ENCODE measurements around the gene EIF2S3B.

EIF2S3B gene

GRCh38 chr12:10497602-10498001, 8.1 kb upstream of the EIF2S3B start:
- H3K4me3 ChIP-seq (ENCODE audit: low read length): no peak overlapping the region
- DNase-seq (ENCODE audit: low read depth): no peak
- no peak for TF ChIP-seq CTCF (conservative IDR thresholded peaks at IDR 0.05; ENCODE audit: low read depth, low read length)

- H3K4me3 ChIP-seq (ENCODE audit: low read length): no peak overlapping the region
- no peak for TF ChIP-seq CTCF (conservative IDR thresholded peaks at IDR 0.05; ENCODE audit: low read depth, low read length)
- DNase-seq (ENCODE audit: low read depth): no peak
Observed at GRCh38 chr12:10498042-10498441, 7.6 kb upstream of the EIF2S3B start.

- no peak for DNase-seq (ENCODE audit: low read depth)
- no peak overlapping the region for H3K4me3 ChIP-seq (ENCODE audit: low read length)
- no peak for TF ChIP-seq CTCF (conservative IDR thresholded peaks at IDR 0.05; ENCODE audit: low read depth, low read length)
Observed at GRCh38 chr12:10501030-10501429, 4.7 kb upstream of the EIF2S3B start.

DNA sequence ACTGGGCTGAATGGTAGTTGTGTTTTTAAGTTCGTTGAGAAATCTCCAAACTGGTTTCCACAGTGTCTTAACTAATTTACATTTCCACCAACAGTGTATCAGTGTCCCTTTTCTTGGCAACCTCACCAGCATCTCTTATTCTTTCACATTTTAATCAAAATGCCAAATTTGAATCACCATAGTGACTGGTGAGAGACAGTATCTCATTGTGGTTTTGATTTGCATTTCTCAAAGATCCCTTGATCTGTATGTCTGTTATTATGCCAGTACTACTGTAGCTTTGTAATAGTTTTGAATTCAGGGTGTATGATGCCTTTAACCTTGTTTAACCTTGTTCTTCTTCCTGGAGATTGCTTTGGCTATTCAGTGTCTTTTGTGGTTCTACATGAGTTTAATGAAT, 2.2 kb upstream of the EIF2S3B start:
- H3K4me3 ChIP-seq (ENCODE audit: low read length): no peak overlapping the region
- TF ChIP-seq CTCF (conservative IDR thresholded peaks at IDR 0.05; ENCODE audit: low read depth, low read length): no peak
- DNase-seq (ENCODE audit: low read depth): no peak

DNA sequence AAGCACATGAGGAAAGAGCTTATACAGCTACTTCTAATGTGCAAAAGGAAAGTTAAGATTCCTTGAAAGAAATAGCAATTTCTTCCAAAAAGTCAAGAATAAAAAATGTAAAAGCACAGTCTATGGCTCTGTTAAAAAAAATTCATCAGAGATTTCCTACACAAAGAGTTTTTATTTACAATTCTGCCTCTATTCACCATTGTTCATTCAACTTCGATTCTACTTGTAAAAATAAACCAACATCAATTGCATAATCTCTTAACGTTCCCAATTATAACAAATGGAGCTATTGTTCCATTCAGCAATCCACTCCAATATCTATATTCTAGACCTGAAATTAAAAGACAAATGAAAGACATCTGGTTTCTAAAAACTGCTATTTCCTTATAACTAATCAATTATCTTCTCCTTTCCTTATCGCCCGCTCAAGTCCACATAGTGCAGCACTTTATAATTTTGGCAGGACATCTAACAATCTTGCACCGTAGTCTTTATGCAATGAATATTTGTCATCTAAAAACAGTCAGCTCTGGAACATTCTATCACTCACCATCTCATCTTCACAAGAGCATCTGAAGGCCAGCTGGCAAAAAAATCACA, 6.2 kb downstream of the EIF2S3B start:
- no peak for TF ChIP-seq CTCF (conservative IDR thresholded peaks at IDR 0.05; ENCODE audit: low read depth, low read length)
- no peak for DNase-seq (ENCODE audit: low read depth)
- no peak overlapping the region for H3K4me3 ChIP-seq (ENCODE audit: low read length)

DNA sequence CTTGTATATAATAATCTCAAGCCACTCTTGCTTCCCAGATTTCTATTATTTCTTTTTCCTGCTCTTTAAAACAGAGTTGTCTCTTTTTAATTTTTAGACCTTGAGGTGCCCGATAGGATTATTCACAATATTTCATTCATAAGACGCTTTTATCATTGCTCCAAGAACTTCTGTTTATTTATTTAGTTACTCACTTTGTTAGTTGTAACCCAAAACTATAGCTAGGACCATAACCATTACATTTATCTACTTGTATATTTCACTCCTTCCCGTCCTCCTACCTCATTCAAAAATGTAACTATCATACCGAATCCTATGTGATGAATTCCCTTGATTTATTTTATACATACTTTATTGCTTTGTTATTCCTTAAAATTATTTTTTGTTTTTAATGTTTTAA, 7.1 kb downstream of the EIF2S3B start:
- no peak for TF ChIP-seq CTCF (conservative IDR thresholded peaks at IDR 0.05; ENCODE audit: low read depth, low read length)
- H3K4me3 ChIP-seq (ENCODE audit: low read length): no peak overlapping the region
- no peak for DNase-seq (ENCODE audit: low read depth)

- no peak for DNase-seq (ENCODE audit: low read depth)
- TF ChIP-seq CTCF (conservative IDR thresholded peaks at IDR 0.05; ENCODE audit: low read depth, low read length): no peak
- H3K4me3 ChIP-seq (ENCODE audit: low read length): no peak overlapping the region
Observed at GRCh38 chr12:10521555-10521954, 15.9 kb downstream of the EIF2S3B start.
